Islet precursor cell (in vitro differentiated cells): ENCODE results near the gene MYL6.

Experiments
- DNase-seq: peaks from one replicate; pipeline ENCODE4 v3.0.0-alpha.2; 2018

MYL6 gene

DNA sequence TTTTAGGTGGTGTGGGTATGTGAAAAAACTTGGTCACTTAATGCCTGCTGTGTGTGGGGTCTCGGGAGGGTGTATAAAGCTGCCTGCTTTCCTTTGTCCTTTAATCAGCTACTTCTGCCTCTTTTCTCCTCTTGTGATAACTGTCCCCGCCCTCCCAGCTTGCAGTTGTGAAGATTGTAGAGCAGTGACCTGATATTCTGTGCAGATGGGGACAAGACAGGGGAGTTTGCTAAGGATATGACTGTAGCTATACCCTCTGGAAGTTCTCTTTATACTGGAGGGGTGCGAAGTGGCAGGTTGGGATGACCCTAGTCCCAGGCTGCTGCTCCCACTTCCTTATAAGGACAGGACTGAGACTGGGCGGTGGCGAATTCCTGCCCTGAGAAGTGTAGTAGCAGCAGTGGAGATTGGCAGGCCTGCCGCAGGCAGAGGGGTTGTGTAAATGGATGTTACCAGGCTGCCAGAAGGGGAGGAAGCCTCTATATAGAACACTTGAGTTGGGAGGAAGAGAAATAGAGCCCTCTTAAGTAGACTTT is 835 bp downstream of the MYL6 start:
- peak; percentile 90 for DNase-seq

DNA sequence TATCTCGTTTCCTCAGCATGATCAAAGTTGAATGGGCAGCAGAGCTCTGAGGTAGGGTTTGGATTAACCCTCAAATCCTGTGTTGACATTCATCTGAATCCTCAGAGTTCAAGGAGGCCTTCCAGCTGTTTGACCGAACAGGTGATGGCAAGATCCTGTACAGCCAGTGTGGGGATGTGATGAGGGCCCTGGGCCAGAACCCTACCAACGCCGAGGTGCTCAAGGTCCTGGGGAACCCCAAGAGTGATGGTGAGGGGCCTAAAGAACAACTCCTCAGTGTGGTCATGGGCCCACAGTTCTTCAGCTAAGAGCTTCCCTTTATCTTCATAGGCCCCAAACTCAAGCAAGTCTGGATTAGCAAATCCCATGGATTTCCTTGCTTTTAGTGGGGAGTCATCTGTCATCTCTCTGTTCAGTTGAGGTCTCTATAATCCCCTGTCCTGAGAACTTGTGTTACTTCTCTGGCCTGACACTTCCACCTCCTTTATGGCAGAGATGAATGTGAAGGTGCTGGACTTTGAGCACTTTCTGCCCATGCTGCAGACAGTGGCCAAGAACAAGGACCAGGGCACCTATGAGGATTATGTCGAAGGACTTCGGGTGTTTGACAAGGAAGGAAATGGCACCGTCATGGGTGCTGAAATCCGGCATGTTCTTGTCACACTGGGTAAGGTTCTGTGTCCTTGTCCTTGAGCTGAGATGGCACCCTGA is 1.5 kb downstream of the MYL6 start:
- no peak for DNase-seq

DNA sequence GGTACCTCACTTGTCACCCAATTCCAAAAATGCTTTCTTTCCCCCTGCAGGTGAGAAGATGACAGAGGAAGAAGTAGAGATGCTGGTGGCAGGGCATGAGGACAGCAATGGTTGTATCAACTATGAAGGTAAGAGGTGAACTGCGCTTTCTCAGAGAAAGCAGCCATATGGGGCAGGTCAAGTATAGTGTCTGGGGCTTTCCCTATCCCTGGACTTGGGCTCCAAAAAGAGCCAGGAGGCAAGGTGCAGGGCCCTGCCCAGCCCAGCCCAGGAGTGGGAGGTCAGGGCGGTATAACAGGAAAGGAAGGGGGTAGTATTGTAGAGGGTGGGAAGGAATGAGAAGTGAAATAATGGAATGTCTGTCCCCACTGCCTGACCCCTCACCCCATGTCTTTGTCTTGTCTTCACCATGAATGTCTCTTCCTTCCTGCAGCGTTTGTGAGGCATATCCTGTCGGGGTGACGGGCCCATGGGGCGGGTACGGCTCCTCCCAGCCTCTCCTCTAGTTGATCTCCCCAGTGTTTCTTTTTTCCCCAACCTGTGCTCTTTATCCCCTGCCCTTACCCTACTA is 2.1 kb downstream of the MYL6 start:
- no peak for DNase-seq

DNA sequence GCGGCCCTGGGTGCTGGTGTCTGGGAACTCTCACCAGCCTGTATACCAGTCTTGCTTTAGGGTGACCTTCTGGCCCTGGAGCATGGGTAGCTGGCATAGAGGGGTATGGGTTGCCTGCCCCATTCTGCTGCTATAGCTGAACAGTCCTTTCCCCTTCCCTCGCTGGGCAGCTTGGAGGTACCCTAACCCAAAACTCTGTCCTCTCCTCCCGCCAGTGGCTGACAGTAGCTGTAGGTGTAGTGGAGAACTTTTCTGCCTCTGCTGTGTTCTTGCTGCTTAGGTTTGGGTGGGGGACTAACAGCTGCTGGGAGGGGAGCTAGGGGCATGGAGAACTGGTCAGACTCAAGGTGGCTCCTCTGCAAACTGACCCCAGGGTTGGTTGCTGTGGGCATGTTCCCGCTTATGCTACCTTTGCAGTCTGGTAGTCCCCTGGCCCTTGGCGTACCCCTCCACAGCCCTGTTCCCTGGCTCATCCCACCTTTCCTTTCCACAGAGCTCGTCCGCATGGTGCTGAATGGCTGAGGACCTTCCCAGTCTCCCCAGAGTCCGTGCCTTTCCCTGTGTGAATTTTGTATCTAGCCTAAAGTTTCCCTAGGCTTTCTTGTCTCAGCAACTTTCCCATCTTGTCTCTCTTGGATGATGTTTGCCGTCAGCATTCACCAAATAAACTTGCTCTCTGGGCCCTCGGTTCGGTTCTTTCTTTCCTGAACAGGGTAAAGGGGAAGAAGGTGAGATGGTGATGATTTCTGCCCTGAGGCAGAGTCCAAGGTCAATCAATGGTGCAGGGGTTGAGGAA is 2.9 kb downstream of the MYL6 start:
- DNase-seq = no peak

DNA sequence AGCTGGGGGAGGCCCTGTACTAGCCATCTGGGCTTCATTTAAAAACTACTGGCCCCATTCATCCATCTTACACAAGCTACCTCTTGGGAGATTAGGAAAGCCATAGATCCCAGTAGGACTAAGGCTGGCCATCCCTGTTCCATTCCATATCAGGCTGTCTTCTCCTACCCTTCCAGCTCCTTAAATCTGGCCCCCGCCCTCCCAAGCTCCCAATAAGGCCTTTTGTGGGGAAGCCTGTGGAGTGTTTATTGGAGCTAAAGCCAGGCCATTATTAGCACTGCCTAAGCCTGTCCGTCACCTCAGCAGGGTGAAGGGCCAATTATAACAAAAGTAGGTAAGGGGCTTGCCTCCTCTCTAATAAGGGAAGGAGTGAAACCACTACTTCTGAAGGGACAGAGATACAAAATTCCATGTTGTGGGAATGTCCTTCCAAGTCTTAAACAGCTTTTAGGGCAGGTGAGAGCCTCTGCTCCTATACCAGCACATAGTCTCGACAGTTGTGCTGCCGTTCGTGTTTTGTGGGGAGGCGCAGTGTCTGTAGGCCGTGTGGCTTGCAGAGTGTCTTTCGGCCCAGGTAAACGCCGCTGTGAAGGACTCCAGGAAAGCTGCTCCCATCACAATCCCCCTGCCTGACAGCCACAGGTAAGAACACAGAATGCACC is 3.7 kb downstream of the MYL6 start:
- no peak for DNase-seq

DNA sequence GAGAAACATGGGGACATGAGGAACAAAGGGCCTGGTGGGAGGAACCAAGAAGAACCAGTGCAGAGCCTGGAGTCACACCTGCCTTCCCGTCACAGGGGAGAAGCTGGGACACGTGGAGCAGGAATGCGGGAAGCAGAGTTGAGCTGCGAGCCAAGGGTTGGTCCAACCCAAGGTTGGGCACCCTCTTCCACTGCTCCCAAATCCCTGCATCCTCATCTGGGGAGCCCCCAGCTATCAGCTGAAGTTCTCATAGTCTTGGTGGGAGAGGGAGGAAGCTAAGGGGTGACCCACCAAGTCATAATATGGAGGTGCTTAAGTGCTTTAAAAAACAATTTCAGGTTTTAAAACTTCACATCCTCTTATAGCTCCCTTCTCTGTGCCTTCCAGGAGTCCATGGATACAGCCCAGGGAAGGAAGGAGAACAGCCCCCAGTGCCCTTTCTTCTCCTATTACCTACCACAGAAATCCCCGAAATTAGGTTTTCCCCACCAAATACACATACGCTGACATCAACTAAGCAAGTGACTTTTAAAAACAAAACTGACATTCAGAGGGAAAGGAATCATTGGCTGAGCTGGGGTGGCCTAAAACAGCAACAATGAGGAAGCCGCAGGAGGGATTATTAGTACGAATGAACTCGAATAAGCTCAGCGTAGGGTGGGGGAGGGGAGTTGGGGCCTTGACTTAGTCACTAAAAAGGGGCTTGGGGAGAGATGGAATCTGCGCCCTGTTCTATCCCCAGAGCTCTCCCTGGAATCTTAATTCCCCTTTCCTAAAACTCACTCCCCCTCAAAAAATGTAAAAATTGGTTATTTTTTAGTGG is 4.5 kb downstream of the MYL6 start:
- no peak for DNase-seq

DNA sequence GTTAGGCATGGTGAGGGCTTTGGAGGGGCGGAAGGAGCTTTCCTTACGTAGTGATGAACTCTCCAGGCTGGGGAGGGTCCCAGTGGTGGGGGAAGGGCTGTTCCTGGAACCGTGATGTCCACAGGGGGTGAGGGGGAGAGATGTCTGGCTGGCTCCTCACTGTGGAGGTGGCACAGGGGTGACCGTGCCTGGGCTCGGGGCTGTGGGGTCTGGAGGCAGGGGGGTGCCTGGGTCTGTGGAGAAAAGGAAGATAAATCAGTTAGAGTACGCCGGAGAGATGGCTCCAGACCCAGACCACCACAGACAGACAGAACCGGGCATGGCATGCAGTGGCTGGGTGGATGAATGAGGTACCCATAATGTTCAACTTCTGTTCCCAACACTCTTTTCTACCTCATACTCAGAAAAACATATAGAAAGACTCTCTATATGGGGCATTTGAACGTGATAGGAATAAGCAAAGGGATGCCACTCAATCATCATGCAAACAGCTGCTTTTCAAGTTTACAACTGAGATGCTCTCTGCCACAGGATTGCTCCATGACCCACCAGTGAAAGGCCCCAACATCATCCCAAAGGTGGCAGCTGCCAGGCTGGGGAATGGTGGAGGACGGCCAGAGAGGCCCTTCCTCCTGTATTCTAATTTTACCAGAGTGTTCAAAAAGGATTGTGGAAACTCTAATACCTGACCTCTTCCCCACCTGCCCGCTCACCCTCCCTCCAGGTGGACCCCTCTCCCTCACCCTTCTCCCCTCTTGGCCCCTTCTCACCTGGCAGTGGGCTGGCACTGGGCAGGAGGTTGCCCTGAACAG is 5.6 kb downstream of the MYL6 start:
- DNase-seq = no peak

DNA sequence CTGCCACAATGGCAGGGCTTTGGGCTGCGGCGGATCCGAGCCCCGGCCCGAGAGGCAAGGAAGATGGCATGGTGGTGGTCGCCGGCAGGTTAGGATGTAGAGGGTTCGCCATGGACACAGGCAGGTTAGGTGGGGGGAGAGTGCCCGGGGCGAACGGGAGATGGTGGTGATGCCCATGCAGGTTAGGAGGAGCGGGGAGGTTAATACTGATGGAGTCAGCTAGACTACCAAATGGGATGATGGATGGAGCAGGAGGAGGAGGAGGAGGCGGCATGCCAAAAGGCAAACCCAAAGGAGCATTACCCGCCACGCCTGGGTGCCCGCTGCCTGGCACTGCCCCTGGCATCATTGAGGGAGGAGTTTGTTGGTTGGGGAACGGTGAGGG is 6.2 kb downstream of the MYL6 start:
- no peak for DNase-seq

DNA sequence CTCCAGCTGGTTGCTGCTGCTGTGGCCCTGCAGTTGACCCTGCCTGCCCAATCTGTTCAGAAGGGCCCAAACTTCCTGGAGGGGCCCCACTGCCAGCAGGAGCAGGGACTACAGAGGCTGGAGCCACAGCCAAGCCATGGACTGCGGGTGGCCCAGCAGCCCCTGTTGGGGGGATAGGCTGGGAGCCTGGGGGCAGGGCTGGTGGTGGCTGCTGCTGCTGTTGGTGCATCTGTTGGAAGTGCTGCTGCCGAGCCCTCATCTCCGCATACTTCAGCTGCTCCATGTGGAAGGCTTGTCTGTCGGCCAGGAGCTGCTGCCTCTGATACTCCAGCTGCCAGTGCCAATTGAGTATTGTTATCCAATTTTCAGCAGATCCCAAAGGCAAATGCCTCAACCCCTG is 7.2 kb downstream of the MYL6 start:
- DNase-seq = no peak

DNA sequence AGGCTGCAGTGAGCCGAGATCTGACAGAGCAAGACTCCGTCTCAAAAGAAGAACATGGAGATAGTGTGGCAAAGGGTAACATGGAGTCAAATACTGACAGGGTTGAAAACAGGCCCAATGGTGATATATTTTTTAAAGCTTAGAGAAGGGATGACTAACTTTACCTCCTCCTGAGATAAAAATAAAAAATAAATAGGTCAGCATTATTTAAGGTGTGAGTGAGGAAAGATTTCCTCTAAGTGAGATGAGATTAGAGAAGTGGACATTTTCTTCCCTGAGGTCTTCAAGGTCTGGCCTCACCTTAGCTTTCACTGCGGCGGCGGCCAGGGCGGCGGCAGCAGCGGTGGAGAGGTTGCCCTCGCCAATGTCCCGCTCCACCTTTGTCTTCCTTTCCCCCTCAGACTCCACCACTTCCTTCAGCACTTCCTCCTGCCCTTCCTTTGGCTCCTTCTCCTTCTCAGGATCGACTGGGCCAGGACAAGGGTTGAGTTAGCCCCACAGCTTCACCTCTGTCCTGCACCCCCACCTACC is 11.1 kb downstream of the MYL6 start:
- DNase-seq = no peak

DNA sequence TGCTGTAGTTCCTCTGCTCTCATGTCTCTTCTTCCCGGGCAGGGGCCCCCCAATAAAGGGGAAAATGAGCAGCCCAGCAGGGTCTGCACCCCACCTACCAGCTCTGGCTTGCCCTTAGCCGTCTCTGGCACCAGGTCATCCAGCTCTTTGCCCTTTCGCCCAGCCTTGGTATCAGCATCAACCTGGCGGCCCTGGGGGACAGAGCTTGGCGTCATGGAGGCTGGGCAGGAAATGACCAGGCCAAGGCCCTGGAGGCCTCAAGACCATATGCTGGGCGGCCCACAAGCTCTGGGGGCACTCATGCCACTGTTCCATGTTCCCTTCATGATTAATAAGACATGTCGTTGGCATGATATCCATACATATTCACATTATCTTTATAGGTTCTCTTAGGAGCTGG is 14.7 kb downstream of the MYL6 start:
- DNase-seq = no peak

DNA sequence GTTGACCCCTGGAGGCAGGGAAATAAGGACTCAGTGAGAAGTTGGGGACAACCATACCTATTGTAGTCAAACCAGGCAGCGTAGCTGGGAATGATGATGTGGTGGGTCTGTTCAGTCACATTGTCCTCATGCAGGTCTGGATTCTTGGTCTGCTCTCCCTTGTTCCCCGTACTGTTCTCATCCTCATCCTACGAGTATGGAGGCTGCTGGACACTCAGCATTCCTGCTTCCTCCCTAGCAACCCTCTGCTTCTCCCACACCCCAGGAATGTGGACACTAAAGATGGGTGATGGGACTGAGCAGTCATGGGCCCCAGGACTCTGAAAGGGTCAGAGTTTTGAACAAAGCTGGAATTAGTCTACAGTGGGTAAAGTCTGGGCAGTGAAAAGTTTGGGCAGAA is 20.2 kb downstream of the MYL6 start:
- DNase-seq = no peak

DNA sequence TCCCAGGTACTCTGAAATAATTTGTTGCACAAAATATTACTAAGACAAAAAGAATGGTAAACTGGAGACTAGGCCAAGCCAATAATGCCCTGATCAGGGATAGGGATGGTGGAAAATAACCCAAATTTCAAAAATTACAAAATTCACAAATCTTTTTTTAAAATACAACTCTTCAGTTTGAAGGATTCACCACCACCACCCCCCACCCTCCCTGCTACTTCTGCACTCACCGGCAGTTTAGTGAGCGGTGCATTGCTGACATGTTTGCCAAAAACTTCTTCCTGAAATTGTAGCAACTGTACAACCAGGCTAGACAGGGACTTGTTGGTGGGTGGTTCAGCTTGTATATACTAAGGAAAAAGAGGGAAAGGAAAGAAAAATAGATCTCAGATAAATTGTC is 28.8 kb downstream of the MYL6 start:
- DNase-seq = no peak

DNA sequence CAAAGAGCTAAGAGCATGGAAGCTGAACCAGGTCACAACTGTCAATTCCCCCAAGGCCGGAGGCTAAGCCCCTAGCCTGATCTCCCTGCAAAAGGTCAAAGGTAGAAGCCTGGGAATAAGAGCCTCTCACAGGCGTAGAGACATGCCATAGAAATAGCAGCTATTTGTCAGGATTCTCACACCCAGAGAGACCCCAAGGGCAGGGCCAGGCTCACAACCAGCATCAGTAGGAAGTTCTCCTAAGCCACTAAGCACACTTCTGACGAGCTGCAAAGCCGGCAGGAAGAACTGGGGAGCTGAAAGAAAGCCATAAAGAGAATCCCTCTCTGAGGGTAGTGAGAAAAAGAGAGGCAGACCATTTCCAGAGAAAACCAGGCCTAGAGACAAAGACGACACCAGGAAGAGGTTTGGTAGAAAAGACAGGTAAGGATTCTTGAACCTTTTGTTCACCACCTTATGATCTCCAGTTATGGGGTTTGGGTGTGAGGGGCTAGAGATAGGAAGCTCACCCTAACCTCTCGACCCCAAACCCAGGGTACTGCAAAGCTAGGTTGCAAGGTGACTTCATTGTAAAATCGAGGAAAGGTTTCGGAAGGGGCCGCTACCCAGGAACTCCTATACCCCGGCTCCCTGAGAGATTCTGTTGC is 30.1 kb downstream of the MYL6 start:
- peak; percentile 69 for DNase-seq

DNA sequence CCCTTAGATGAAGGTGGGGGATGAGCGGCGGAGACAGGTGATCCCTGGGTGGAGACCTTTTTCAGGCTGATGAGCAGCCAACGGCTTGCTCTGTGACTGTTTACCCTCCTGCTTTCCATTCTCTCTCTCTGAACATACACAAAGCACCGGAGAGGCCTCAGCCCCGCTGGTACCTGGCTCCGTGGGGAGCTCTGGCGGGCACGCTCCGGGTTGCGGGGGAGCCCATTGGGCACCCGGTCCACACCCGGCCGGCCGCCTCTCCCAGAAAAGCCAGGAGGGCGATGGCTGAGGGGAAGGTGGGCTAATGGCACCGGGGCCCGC is 30.6 kb downstream of the MYL6 start:
- DNase-seq = no peak

DNA sequence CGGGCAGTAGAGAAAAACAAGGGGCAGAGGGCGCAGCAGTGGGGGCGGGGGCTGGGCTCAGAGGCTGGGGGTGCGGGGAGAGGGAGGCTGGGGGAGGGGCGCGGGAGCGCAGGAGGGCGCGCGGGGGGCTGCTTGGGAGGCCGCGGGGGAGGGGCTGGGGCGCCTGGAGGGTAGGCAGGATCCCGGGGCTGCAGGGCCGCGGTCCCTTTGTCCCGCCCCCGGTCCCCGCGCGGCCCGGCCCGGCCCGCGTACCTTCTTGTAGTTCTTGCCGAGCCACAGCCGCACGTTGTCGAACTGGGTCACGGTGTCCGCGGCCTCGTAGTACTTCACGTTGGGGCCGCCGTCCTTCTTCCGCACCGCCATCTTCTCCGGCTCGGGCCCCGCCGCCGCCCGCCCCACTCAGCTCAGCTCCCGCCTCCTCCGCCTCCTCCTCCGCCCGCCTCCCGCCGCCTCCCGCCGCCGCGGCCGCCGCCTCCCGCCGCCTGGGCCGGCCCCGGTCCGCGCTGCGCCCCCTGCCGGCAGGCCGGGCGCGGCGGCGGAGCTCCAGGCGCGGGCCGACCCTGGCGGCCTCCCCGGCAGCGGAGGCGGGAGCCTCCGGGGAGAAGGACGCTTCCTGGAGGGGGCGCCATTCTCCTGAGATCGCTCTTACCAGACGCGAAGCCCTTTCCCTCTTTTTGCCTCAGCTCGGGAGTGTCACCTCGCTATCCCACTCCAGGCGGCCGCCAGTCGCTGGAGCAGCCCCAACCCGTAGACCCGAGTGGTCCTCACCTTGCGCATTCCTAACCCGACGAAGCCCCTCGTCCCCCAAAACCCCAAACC is 31.1 kb downstream of the MYL6 start, which contains the start of gene SMARCC2:
Gene SMARCC2 (minus strand): TSS at position 385 of the 819 bp plus-strand sequence. CDS start 22 bp downstream, at position 363.
- peak; percentile 98 for DNase-seq

DNA sequence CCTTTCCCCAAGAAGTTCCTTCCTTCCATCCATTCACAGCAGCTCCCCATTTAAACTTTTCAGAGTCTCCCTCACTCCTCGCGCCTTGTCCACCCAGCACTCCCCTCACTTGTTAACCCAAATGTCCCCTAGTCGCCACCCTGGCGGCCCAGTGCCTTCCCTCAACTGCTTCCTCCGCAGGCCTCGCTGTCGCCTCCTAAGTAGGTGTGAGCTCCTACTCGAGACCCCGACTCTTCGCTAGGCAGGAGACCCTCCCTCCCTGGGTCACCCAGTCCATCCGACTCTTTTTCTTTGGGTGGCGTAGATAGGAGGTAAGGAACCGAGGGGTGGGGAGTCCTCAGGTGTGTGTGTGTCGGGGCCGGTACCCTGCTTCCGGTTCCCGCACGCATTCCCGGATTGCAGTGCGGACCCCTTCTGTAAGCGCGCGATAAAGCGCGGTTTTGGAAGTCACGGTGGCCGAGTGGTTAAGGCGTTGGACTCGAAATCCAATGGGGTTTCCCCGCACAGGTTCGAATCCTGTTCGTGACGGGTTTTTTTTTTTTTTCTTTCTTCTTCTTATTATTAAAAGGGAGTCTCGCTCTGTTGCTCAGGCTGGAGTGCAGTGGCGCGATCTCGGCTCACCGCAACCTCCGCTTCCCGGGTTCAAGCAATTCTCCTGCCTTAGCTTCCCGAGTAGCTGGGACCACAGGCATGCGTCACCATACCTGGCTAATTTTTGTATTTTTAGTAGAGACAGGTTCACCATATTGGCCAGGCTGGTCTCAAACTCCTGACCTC is 31.9 kb downstream of the MYL6 start:
- peak; percentile 96 for DNase-seq

DNA sequence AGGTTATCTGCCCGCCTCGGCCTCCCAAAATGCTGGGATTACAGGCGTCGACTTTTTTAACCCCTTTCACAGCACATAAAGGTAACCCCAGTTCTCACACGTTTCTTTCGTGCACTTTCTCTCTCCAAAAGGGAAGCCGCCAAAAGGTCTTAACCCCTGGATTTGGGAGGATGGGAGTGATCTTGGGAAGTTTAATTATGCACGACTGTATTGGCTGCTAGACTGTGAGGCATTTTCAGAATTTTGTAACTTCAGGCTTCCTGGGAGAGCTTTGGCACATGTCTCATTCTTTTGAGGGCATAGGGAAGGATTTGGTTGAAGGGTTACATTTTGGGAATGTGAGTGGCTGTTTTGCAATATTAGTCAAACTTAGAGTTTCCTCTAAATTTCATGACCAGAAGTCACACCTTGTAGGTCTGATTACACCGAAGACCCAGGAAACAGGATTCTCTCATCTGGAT is 32.6 kb downstream of the MYL6 start:
- DNase-seq = no peak

DNA sequence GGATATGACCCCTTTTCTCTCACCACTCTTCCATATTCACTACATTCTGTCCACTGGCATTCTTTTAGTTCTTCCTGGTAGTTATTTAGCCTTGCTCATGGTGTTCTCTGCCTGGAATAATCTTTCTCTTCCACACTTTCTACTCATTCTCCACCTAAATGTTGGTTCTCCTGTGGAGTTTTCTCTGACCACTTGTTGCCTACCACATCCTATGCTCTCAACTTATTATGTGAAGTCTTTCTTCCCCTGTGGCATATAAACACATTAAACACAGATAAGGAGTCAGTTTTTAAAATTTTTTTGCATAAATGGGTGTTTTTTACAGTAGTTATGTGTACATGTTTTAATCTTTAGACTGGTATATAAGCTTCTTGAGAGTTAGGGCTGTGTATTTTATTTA is 34.4 kb downstream of the MYL6 start:
- no peak for DNase-seq
